ENCODE results near the gene MMP14. TPM values are rescaled to one million over a fixed set of nuclear protein-coding genes. Genes with fewer than 3 reads are reported as not detected.

MMP14 gene
- total and polyA plus RNA-seq, 2 of the 13 experiments (the other 11 are each of a cell fraction or from before 2014, with no cell fraction given), result 5.2 to 9.8 TPM

GRCh38 chr14:22852940-22853767, 16.8 kb downstream of the MMP14 start (continued):
- TF ChIP-seq HNF4G (IDR thresholded peaks at IDR 0.05; ENCODE audit: borderline replicate concordance, low read depth, low read length) (peak; percentile 23), HNF4G (CRISPR knock-in tag; IDR thresholded peaks at IDR 0.05; ENCODE audit: borderline replicate concordance, low read depth) (peak; percentile 59; the same call in 1 of the 2 replicates), ZNF343 (CRISPR knock-in tag; IDR thresholded peaks at IDR 0.05) (peak; percentile 88), FOXK2 (IDR thresholded peaks at IDR 0.05) (no peak), ZNF331 (CRISPR knock-in tag; IDR thresholded peaks at IDR 0.05) (0 out of 2 replicates have a peak, but pooled peaks have one; percentile 89), TEF (CRISPR knock-in tag; IDR thresholded peaks at IDR 0.05) (no peak), ZNF256 (CRISPR knock-in tag; conservative IDR thresholded peaks at IDR 0.05) (peak; percentile 82; the same call in 1 of the 2 replicates), ZNF598 (CRISPR knock-in tag; IDR thresholded peaks at IDR 0.05; ENCODE audit: borderline replicate concordance) (peak; percentile 99), ZNF232 (CRISPR knock-in tag; IDR thresholded peaks at IDR 0.05; ENCODE audit: borderline replicate concordance) (0 out of 2 replicates have a peak, but pooled peaks have one; percentile 39), ZNF3 (CRISPR knock-in tag; IDR thresholded peaks at IDR 0.05) (no peak), MIXL1 (CRISPR knock-in tag; IDR thresholded peaks at IDR 0.05) (peak; percentile 88), RXRB (CRISPR knock-in tag; IDR thresholded peaks at IDR 0.05; ENCODE audit: borderline replicate concordance) (peak; percentile 70; the same call in 1 of the 2 replicates), ZNF276 (CRISPR knock-in tag; IDR thresholded peaks at IDR 0.05; ENCODE audit: low read depth) (peak; percentile 94), ETS1 (CRISPR knock-in tag; IDR thresholded peaks at IDR 0.05) (no peak), MLXIP (CRISPR knock-in tag; IDR thresholded peaks at IDR 0.05; ENCODE audit: borderline replicate concordance) (no peak), LBX2 (CRISPR knock-in tag; IDR thresholded peaks at IDR 0.05; ENCODE audit: borderline replicate concordance) (no peak), ZNF18 (CRISPR knock-in tag; IDR thresholded peaks at IDR 0.05; ENCODE audit: insufficient replicate concordance) (no peak)
